ENCODE measurements around the gene HSF2BP. TPM values are rescaled to one million over a fixed set of nuclear protein-coding genes. Genes with fewer than 3 reads are reported as not detected.

Gene HSF2BP
- total and polyA plus RNA-seq, 4 experiments from 2014 or later = 0.39 to 0.70 (median 0.67) TPM; not detected in 1

DNA sequence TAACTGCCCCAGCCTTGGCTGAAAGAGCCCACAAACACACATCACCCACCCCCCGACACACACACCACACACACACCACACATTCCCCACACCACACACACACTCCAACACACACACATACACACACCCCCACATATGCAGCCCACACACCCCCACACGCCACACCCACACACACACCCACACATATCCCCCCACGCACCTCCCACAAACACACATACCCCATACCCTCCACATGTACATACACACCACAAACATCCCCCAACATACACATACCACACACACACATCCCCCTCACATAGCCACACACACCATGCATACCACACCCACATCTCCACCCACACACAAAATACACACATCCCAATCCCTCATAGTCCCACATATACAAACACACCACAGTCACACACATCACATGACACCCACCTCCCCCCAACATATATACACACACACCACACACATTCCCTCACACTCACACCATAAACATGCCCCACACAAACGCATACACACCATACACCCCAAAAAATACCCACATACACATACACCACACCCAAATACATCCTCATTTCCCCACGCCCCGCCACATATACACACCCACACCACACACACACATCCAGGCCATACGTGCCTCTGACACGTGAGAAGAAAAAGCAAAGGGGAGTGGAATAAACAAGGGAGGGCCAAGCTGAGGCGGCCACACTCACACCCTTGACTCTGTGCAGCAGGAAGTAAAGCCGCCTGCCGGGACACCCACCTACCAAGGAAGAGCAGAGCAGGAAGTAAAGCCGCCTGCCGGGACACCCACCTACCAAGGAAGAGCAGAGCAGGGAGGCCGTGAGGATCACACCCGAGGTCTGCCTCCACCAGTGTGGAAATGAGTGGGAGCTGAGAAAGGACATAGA, 53.7 kb downstream of the HSF2BP start:
- Mint-ChIP-seq H3K9me3 (no peaks in the 10 kb centered on the region), H3K4me1 (peaks cover 0 to 7% (median 0%) of the 10 kb centered on the region in 4 donors), H3K27ac (no peak overlapping the region), H3K27me3 (no peaks in the 10 kb centered on the region), H3K36me3 (no peaks in the 10 kb centered on the region), H3K4me3 (no peak overlapping the region)
- Histone ChIP-seq H3K27me3 (ENCODE audit: insufficient read depth, low read length) (no peaks in the 10 kb centered on the region), H3K9me3 (ENCODE audit: control insufficient read depth in 1 of 2, low read length in 2 of 2) (no peaks in the 10 kb centered on the region), H3K4me3 (ENCODE audit: low read length in 2 of 2) (no peak overlapping the region), H3K36me3 (ENCODE audit: insufficient read depth, low read length) (no peaks in the 10 kb centered on the region), H3K4me1 (ENCODE audit: insufficient read depth, low read length) (no peaks in the 10 kb centered on the region), H3K27ac (ENCODE audit: low read depth, low read length) (no peak overlapping the region)
- intact Hi-C loops (cut with micrococcal nuclease) = no loop called here
- no peak for DNase-seq
- ChIA-PET CTCF (ENCODE audit: partially characterized antibody) (no interaction called here), POLR2A (ENCODE audit: partially characterized antibody) (no interaction called here)

DNA sequence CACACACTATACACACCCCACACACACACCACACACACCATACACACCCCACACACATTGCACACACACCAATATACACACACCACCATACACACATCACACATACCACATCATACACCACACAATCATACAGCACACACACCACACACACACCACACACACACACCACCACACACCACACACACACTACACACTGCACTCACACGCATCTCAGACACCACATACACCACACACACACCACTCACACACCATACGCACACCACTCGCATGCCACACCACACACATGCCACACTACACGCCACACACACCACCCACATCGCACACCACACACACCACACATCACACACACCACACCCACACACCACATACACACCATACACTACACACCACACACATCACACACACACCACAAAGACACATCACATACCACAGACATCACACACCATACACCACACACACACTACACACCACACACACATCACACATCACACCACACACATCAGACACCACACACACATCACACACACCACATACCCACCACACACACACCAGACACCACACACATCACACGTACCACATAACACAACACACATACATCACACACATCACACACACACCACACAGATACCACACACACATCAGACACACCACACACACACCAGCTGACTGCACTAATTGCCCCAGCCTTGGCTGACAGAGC, 54.6 kb downstream of the HSF2BP start:
- DNase-seq = no peak
- POLR2A ChIA-PET (ENCODE audit: partially characterized antibody) = no interaction called here

DNA sequence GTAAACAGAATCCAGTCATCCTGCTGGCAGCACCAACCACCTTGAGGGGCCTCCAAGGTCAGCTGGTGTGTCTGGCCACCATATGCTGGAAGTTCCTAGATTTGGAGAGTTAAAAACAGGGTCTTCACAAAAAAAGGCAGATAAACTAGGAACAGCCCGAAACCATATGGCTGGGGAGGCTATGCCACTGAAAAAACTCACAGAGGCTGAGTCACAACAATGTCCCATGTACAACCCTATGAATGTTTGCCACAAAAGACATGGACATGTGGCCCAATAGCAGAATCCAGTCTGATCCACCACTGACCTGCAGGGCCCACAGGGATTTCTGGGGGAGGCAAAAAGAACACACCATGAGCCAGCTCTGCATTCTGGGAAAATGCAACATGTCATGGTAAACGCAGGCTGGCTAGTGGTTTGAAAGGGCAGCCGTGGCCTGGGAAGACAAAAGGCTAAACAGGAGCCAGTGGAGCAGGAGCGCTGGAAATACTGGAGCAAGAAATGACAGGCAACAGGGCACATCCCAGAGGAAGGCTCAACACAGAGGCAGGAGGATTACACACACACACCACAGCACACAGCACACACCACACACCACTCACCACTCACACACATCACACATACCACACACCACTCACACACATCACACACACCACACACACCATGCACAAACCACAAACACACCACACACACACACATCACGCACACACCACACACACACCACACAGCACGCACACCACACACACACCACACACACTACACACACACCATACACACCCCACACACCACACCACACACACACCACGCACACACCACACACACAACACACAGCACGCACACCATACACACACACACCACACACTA, 55.4 kb downstream of the HSF2BP start:
- Mint-ChIP-seq H3K27ac (no peak overlapping the region), H3K4me3 (no peak overlapping the region), H3K36me3 (no peaks in the 10 kb centered on the region), H3K9me3 (no peaks in the 10 kb centered on the region), H3K27me3 (no peaks in the 10 kb centered on the region), H3K4me1 (peaks cover 0 to 7% (median 0%) of the 10 kb centered on the region in 4 donors)
- CTCF ChIA-PET (ENCODE audit: partially characterized antibody) = no interaction called here
- POLR2A ChIA-PET (ENCODE audit: partially characterized antibody) = no interaction called here
- Histone ChIP-seq H3K9me3 (ENCODE audit: control insufficient read depth in 1 of 2, low read length in 2 of 2) (no peaks in the 10 kb centered on the region), H3K4me1 (ENCODE audit: insufficient read depth, low read length) (no peaks in the 10 kb centered on the region), H3K4me3 (ENCODE audit: low read length in 2 of 2) (no peak overlapping the region), H3K27ac (ENCODE audit: low read depth, low read length) (no peak overlapping the region), H3K36me3 (ENCODE audit: insufficient read depth, low read length) (no peaks in the 10 kb centered on the region), H3K27me3 (ENCODE audit: insufficient read depth, low read length) (no peaks in the 10 kb centered on the region)
- DNase-seq = no peak
- intact Hi-C loops (cut with micrococcal nuclease) = no loop called here

More for the DNA sequence above, 54.6 kb downstream of the HSF2BP start:
- CTCF ChIA-PET (ENCODE audit: partially characterized antibody) = no interaction called here
- Mint-ChIP-seq H3K9me3 (no peaks in the 10 kb centered on the region), H3K27me3 (no peaks in the 10 kb centered on the region), H3K36me3 (no peaks in the 10 kb centered on the region), H3K4me1 (peaks cover 0 to 7% (median 0%) of the 10 kb centered on the region in 4 donors), H3K27ac (no peak overlapping the region), H3K4me3 (no peak overlapping the region)
- Histone ChIP-seq H3K9me3 (ENCODE audit: control insufficient read depth in 1 of 2, low read length in 2 of 2) (no peaks in the 10 kb centered on the region), H3K4me1 (ENCODE audit: insufficient read depth, low read length) (no peaks in the 10 kb centered on the region), H3K4me3 (ENCODE audit: low read length in 2 of 2) (no peak overlapping the region), H3K27ac (ENCODE audit: low read depth, low read length) (no peak overlapping the region), H3K36me3 (ENCODE audit: insufficient read depth, low read length) (no peaks in the 10 kb centered on the region), H3K27me3 (ENCODE audit: insufficient read depth, low read length) (no peaks in the 10 kb centered on the region)
- intact Hi-C loops (cut with micrococcal nuclease) = no loop called here

DNA sequence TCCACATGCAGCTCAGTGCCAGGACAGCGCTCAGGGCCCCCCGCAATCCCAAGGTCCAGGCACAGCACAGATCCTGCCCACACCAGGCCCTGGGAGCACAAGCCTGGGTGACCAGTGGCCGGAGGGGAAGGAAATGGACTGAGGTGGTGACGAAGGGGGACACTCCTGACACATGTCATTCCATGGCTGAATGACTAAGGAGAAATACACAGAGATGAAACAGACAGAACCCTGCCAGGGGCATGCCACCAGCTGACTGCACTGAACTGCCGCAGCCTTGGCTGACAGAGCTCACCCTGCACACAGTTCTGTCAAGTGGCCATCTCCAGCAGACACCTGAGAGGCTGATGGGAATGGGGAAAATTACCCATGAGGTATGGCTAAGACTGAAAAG, 56.1 kb downstream of the HSF2BP start:
- Mint-ChIP-seq H3K4me1 (peaks cover 0 to 7% (median 0%) of the 10 kb centered on the region in 4 donors), H3K27me3 (no peaks in the 10 kb centered on the region), H3K4me3 (no peak overlapping the region), H3K9me3 (no peaks in the 10 kb centered on the region), H3K36me3 (no peaks in the 10 kb centered on the region), H3K27ac (no peak overlapping the region)
- H3K27me3 ChIP-seq (ENCODE audit: insufficient read depth, low read length) = no peaks in the 10 kb centered on the region
- DNase-seq = no peak
- ChIA-PET CTCF (ENCODE audit: partially characterized antibody) (no interaction called here), POLR2A (ENCODE audit: partially characterized antibody) (no interaction called here)
- no peaks in the 10 kb centered on the region for H3K4me1 ChIP-seq (ENCODE audit: insufficient read depth, low read length)
- H3K27ac ChIP-seq (ENCODE audit: low read depth, low read length) = no peak overlapping the region
- no peaks in the 10 kb centered on the region for H3K9me3 ChIP-seq (ENCODE audit: control insufficient read depth in 1 of 2, low read length in 2 of 2)
- no peak overlapping the region for H3K4me3 ChIP-seq (ENCODE audit: low read length in 2 of 2)
- no peaks in the 10 kb centered on the region for H3K36me3 ChIP-seq (ENCODE audit: insufficient read depth, low read length)
- intact Hi-C loops (cut with micrococcal nuclease) = no loop called here

DNA sequence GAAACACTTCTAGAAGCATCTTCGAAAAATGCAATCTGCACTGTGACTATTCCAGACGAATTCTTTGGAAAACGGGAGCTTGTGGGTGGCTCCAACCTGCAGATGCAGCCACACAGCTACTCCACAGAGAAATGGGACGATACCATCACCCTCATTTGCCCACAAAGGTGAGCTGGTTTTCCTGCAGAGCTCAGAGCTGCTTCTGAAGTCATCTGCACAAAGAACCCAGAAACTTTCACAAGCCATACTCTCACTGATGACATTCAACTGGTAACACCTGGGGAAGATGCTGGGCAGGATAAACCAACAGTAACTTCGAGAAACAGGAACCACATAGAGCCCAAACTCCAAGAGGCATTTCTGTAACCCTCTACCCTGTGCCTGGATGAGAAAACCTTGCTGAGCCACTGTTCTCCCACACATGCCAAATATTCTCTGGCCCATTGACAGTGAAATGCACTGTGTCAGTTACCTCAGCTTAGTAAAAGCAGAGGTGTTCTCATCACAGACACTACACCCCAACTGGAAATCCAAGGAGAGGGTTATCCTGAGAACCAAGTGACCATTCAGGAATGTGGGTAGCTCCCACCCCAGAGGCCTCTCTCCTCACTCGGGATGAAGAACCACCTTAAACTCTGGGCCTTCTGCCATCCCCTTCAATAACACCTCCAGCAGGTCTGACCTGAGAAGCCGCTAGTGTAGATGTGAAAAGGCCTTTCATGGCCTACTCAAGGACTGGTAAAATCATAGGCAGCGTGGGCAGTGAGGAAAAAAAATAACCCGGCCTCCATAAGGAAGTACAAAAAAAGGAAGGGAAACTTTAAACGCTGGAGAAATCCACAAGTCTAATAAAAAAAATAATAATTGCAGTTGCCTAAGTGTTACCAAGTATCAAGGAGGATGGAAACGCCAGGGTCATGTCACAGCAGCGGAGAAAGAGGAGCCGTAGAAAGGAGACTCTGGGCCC, 56.7 kb downstream of the HSF2BP start:
- intact Hi-C loops (cut with micrococcal nuclease) = no loop called here
- ChIA-PET CTCF (ENCODE audit: partially characterized antibody) (interaction anchor here (1.1 kb wide), 1 partner anchor 44 kb away, joined by 3 read pairs; no protein-coding TSS in a partner anchor), POLR2A (ENCODE audit: partially characterized antibody) (no interaction called here)
- no peak overlapping the region for H3K4me3 ChIP-seq (ENCODE audit: low read length in 2 of 2)
- no peaks in the 10 kb centered on the region for H3K9me3 ChIP-seq (ENCODE audit: control insufficient read depth in 1 of 2, low read length in 2 of 2)
- Mint-ChIP-seq H3K27me3 (no peaks in the 10 kb centered on the region), H3K4me3 (no peak overlapping the region), H3K9me3 (no peaks in the 10 kb centered on the region), H3K27ac (peak overlapping the region in 1 of 7 donors; percentile 55), H3K36me3 (no peaks in the 10 kb centered on the region), H3K4me1 (peaks cover 0 to 7% (median 0%) of the 10 kb centered on the region in 4 donors)
- no peak for DNase-seq
- H3K36me3 ChIP-seq (ENCODE audit: insufficient read depth, low read length) = no peaks in the 10 kb centered on the region
- H3K27me3 ChIP-seq (ENCODE audit: insufficient read depth, low read length) = no peaks in the 10 kb centered on the region
- no peak overlapping the region for H3K27ac ChIP-seq (ENCODE audit: low read depth, low read length)
- H3K4me1 ChIP-seq (ENCODE audit: insufficient read depth, low read length) = no peaks in the 10 kb centered on the region

DNA sequence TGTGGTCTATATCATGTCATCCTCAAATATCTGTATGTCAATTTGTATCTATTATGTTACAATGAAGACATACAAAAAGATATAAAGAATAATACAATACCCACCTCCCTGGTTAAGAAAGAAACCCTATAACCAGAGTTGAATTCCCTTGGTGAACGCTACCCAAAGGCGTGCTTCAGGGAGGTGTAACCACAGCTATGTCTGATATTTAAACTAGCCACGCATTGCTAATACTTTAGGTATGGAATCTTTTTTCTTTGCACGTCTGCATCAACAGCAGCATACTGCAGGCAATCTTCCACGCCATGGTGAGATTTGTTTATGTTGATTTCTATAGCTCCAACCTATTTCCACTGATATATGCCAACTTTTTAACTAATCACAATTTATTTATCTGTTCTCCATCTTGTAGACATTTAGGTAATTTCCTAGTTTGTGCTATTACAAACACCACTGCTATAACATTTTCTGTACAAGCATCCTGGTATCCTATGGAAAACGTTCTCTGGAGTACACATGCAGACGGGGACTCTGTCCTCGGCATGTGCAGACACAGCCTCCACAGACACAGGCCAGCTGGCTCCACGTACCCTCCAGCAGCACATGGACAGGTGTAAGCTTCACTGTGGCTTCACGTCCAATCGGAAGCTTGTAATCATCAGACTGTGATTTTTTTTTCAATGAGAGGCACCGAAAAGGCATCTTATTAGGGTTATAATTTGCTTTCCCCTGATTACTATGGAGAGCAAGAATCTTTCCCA, 58.5 kb downstream of the HSF2BP start:
- CTCF ChIA-PET (ENCODE audit: partially characterized antibody) = no interaction called here
- Mint-ChIP-seq H3K27me3 (no peaks in the 10 kb centered on the region), H3K9me3 (no peaks in the 10 kb centered on the region), H3K4me1 (peaks cover 0 to 7% (median 0%) of the 10 kb centered on the region in 4 donors), H3K36me3 (no peaks in the 10 kb centered on the region), H3K4me3 (no peak overlapping the region), H3K27ac (no peak overlapping the region)
- no peak overlapping the region for H3K27ac ChIP-seq (ENCODE audit: low read depth, low read length)
- H3K27me3 ChIP-seq (ENCODE audit: insufficient read depth, low read length) = no peaks in the 10 kb centered on the region
- POLR2A ChIA-PET (ENCODE audit: partially characterized antibody) = no interaction called here
- no peaks in the 10 kb centered on the region for H3K4me1 ChIP-seq (ENCODE audit: insufficient read depth, low read length)
- H3K36me3 ChIP-seq (ENCODE audit: insufficient read depth, low read length) = no peaks in the 10 kb centered on the region
- no peak overlapping the region for H3K4me3 ChIP-seq (ENCODE audit: low read length in 2 of 2)
- no peaks in the 10 kb centered on the region for H3K9me3 ChIP-seq (ENCODE audit: control insufficient read depth in 1 of 2, low read length in 2 of 2)
- no peak for DNase-seq
- intact Hi-C loops (cut with micrococcal nuclease) = no loop called here
